Panc1 (cell line): ENCODE data around the gene HINT3. TPM values are rescaled to one million over a fixed set of nuclear protein-coding genes. Genes with fewer than 3 reads are reported as not detected.

ENCODE experiments used
- ATAC-seq: fragments of 200-7000 bp; cut with Tn5 transposase; 2 replicates; pipeline ENCODE4 v1.9.1; 2020; ENCODE audit warnings: mild to moderate bottlenecking, moderate library complexity
- BruUV-seq: library from RNA; stranded (reverse); fragments of 400-500 nt; replicated peaks from 2 replicates; lab custom pipeline; 2021; lab: Mats Ljungman, UMichigan
- CTCF ChIA-PET: fragments of 300-600 bp; sonication (Branson Sonifier 250); formaldehyde crosslinking; loops from one replicate; lab custom pipeline; 2022; ENCODE audit warnings: antibody characterized with exemption; lab: Charles Lee
- POLR2A ChIA-PET: fragments of 300-600 bp; sonication (Branson Sonifier 250); formaldehyde crosslinking; loops from one replicate; lab custom pipeline; 2022; ENCODE audit warnings: antibody characterized with exemption; lab: Charles Lee
- DNase-seq: peaks from one replicate; pipeline ENCODE4 v3.0.0-alpha.2; 2010; ENCODE audit warnings: low read depth, low spot score
- H3K27ac ChIP-seq: 2 replicates; pipeline ENCODE4 v1.5.1; 2011; ENCODE audit warnings: mild to moderate bottlenecking, low read length, inconsistent platforms
- H3K27me3 ChIP-seq: fragments of 200-500 bp; sonication (Bioruptor generic); 2 replicates; pipeline ENCODE4 v1.6.0; 2014; ENCODE audit warnings: low read length, inconsistent platforms; ENCODE audit not compliant: control insufficient read depth, insufficient read depth
- H3K36me3 ChIP-seq: fragments of 200-500 bp; sonication (Bioruptor generic); 2 replicates; pipeline ENCODE4 v1.5.1; 2014; ENCODE audit warnings: inconsistent platforms, mild to moderate bottlenecking, low read length, moderate library complexity; ENCODE audit not compliant: control insufficient read depth, insufficient read depth
- H3K4me1 ChIP-seq: 2 replicates; pipeline ENCODE4 v1.5.1; 2011; ENCODE audit warnings: inconsistent platforms, mild to moderate bottlenecking, low read length, moderate library complexity; ENCODE audit not compliant: control insufficient read depth, insufficient read depth
- H3K4me3 ChIP-seq, 2 experiments: 2 replicates each; pipeline ENCODE4 v1.5.1; 2011 to 2012; ENCODE audit warnings: low read depth in 2 of 2, low read length in 2 of 2, mild to moderate bottlenecking in 2 of 2, inconsistent platforms in 1 of 2, moderate library complexity in 1 of 2
- H3K9me3 ChIP-seq: fragments of 200-500 bp; sonication (Bioruptor generic); 2 replicates; pipeline ENCODE4 v1.5.1; 2014; ENCODE audit warnings: low read depth, mild to moderate bottlenecking, inconsistent platforms, low read length, moderate library complexity; ENCODE audit not compliant: control insufficient read depth, insufficient read depth
- POLR2AphosphoS5 ChIP-seq: IDR thresholded peaks from 2 replicates; pipeline ENCODE4 v1.6.1; 2012; ENCODE audit warnings: mild to moderate bottlenecking, low read depth, low read length, moderate library complexity
- REST ChIP-seq, 2 experiments: IDR thresholded peaks; 2 replicates each; pipeline ENCODE4 v1.6.1; 2011 to 2012; ENCODE audit warnings: low read depth in 2 of 2, control low read depth in 1 of 2, low read length in 1 of 2, mild to moderate bottlenecking in 1 of 2, moderate library complexity in 1 of 2; ENCODE audit not compliant: insufficient read depth in 1 of 2
- SIN3A ChIP-seq: IDR thresholded peaks from 2 replicates; pipeline ENCODE4 v1.6.1; 2012; ENCODE audit warnings: low read depth, mild to moderate bottlenecking, low read length, moderate library complexity, borderline replicate concordance; ENCODE audit not compliant: insufficient read depth
- TCF7L2 ChIP-seq: IDR thresholded peaks from 2 replicates; pipeline ENCODE4 v1.6.1; 2011; ENCODE audit warnings: mild to moderate bottlenecking, low read depth, low read length, inconsistent platforms
- in situ Hi-C: cut with HindIII; loops from 2 replicates; pipeline ENCODE4 v1.10.0; 2016; ENCODE audit warnings: low sequenced_read_pairs, low pct_unique_long_range_greater_than_20kb
- intact Hi-C: fragments of 100-400 bp; cut with micrococcal nuclease; formaldehyde crosslinking; loops from one replicate; pipeline ENCODE4 v1.10.0; 2022; ENCODE audit not compliant: unreplicated experiment
- total RNA-seq: library from RNA; stranded (reverse); gene quantifications from one replicate; pipeline ENCODE4 v1.2.1, GENCODE V29; 2021; ENCODE audit not compliant: unreplicated experiment
- TF ChIP-seq, protein P1 (sequence below): fragments of 450-650 bp; IDR thresholded peaks from 2 replicates; pipeline ENCODE4 v1.5.1; 2017; ENCODE audit warnings: mild to moderate bottlenecking

The HINT3 gene
- total RNA-seq, 1 experiment from 2014 or later, result 11.5 TPM

GRCh38 chr6:125939791-125940190, 16.8 kb upstream of the HINT3 start:
- TF ChIP-seq, protein P1, sequence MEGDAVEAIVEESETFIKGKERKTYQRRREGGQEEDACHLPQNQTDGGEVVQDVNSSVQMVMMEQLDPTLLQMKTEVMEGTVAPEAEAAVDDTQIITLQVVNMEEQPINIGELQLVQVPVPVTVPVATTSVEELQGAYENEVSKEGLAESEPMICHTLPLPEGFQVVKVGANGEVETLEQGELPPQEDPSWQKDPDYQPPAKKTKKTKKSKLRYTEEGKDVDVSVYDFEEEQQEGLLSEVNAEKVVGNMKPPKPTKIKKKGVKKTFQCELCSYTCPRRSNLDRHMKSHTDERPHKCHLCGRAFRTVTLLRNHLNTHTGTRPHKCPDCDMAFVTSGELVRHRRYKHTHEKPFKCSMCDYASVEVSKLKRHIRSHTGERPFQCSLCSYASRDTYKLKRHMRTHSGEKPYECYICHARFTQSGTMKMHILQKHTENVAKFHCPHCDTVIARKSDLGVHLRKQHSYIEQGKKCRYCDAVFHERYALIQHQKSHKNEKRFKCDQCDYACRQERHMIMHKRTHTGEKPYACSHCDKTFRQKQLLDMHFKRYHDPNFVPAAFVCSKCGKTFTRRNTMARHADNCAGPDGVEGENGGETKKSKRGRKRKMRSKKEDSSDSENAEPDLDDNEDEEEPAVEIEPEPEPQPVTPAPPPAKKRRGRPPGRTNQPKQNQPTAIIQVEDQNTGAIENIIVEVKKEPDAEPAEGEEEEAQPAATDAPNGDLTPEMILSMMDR, result no peak
- TF ChIP-seq POLR2AphosphoS5, result no peak
- no peak for TF ChIP-seq SIN3A
- no peak for TF ChIP-seq TCF7L2
- TF ChIP-seq REST (IDR thresholded peaks at IDR 0.05; ENCODE audit: insufficient read depth in 1 of 2, low read depth in 2 of 2, low read length in 1 of 2), result no peak

DNA sequence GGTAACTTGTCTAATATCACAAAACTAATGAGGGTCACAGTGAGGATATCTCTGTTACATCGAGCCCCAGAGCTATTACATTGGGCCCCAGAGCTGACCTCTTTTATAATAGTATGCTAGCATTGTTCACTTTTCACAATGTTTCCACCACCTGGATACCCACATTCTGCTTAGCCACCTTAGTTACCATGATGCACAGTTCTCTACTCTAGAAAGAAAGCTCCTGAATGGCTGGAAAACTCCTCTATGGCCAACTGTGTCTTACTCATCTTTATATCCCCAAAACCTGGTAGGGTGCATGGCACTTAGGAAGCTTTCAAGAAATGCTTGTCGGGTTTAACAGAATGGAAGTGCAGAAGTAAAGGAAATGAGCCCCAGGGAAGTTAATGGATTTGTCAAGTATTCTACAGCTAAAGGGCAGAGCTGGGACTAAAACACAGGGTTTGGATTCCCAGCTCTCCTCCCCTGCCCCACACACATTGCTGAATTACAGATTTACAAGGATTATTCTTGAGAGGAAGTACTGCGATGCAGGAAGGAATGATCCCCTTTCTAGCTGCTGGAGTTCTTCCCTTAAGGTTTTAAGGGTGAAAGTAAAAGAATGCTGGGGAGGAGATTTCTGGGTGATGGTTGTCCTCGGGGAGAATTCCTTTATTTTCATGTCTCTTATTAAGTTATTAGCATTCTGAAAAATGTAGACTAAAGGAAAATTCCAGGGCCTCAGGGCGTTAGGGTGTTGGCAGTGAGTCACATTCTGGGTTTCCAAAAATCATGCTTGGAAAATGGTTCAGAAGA, 16.1 kb upstream of the HINT3 start:
- no peak overlapping the region for H3K27ac ChIP-seq
- no TSS peak for BruUV-seq
- CTCF ChIA-PET, result no interaction called here
- ATAC-seq (no peak), DNase-seq (no peak)
- no peaks in the 10 kb centered on the region for H3K36me3 ChIP-seq
- intact Hi-C loops, result no loop called here
- no peaks in the 10 kb centered on the region for H3K9me3 ChIP-seq
- H3K4me1 ChIP-seq, result no peaks in the 10 kb centered on the region
- POLR2A ChIA-PET, result no interaction called here
- TF ChIP-seq POLR2AphosphoS5, result no peak
- TF ChIP-seq, protein P1, result no peak
- no peak for TF ChIP-seq REST (IDR thresholded peaks at IDR 0.05; ENCODE audit: insufficient read depth in 1 of 2, low read depth in 2 of 2, low read length in 1 of 2)
- no peak for TF ChIP-seq SIN3A
- TF ChIP-seq TCF7L2, result no peak
- H3K27me3 ChIP-seq, result peaks cover 9% of the 10 kb centered on the region; the same call in 1 of the 2 replicates
- no peak overlapping the region for H3K4me3 ChIP-seq
- in situ Hi-C loops, result no loop called here

More at GRCh38 chr6:125939791-125940190, 16.8 kb upstream of the HINT3 start:
- peaks cover 9% of the 10 kb centered on the region; the same call in 1 of the 2 replicates for H3K27me3 ChIP-seq
- no peaks in the 10 kb centered on the region for H3K4me1 ChIP-seq
- no peaks in the 10 kb centered on the region for H3K9me3 ChIP-seq
- DNase-seq, result no peak
- in situ Hi-C loops (no loop called here), intact Hi-C loops (no loop called here)
- ATAC-seq, result no peak
- ChIA-PET POLR2A (no interaction called here), CTCF (no interaction called here)
- no peak overlapping the region for H3K4me3 ChIP-seq
- no TSS peak for BruUV-seq
- H3K36me3 ChIP-seq, result no peaks in the 10 kb centered on the region
- no peak overlapping the region for H3K27ac ChIP-seq
